ENCODE data around the gene CHCHD4.
A peak's percentile ranks its signal among the peaks of the same experiment; 100 is the strongest.

The CHCHD4 gene

GRCh38 chr3:14119651-14120050, 5.0 kb downstream of the CHCHD4 start:
- no peaks in the 10 kb centered on the region for H3K36me3 ChIP-seq (ENCODE audit: control insufficient read depth, insufficient read depth, low read length)

GRCh38 chr3:14118400-14119381, 6.0 kb downstream of the CHCHD4 start:
- H4K5ac ChIP-seq (ENCODE audit: low read length) = no peak overlapping the region
- no peaks in the 10 kb centered on the region for H3K36me3 ChIP-seq (ENCODE audit: control insufficient read depth, insufficient read depth, low read length)
- peaks cover 2% of the 10 kb centered on the region for H3K4me1 ChIP-seq (ENCODE audit: control insufficient read depth, low read depth, low read length)
- H3K27me3 ChIP-seq (ENCODE audit: insufficient read depth, low read length, poor library complexity) = no peaks in the 10 kb centered on the region
- H2AK5ac ChIP-seq (ENCODE audit: low read length) = no peak overlapping the region
- H3K18ac ChIP-seq (ENCODE audit: low read length) = no peak overlapping the region
- no peak overlapping the region for H3K27ac ChIP-seq (ENCODE audit: low read depth, low read length)
- peaks cover 21% of the 10 kb centered on the region for H3K79me1 ChIP-seq (ENCODE audit: low read length)
- no peak overlapping the region for H2BK120ac ChIP-seq (ENCODE audit: low read depth, low read length)
- no peak overlapping the region for H3K9ac ChIP-seq (ENCODE audit: low read length)
- H3K4ac ChIP-seq (ENCODE audit: low read depth, low read length) = no peak overlapping the region
- DNase-seq = no peak
- H3K23ac ChIP-seq (ENCODE audit: low read length) = no peak overlapping the region
- H4K8ac ChIP-seq (ENCODE audit: low read depth, low read length) = no peak overlapping the region
- no peak overlapping the region for H3K4me2 ChIP-seq (ENCODE audit: low read length)
- no CpG with 5 or more reads among the region's 13 CpGs for WGBS (ENCODE audit: extremely low coverage, insufficient coverage, low lambda C conversion rate)
- no peak overlapping the region for H3K56ac ChIP-seq (ENCODE audit: low read length)
- peaks cover 7% of the 10 kb centered on the region for H3K79me2 ChIP-seq (ENCODE audit: control insufficient read depth, insufficient read depth, low read length)
- H2BK15ac ChIP-seq (replicated peaks; ENCODE audit: low read depth) = no peak overlapping the region
- no peak overlapping the region for H3K4me3 ChIP-seq (ENCODE audit: low read length)
- no peak overlapping the region for H2BK5ac ChIP-seq (ENCODE audit: low read length)

More at GRCh38 chr3:14119651-14120050, 5.0 kb downstream of the CHCHD4 start:
- H3K27ac ChIP-seq (ENCODE audit: low read depth, low read length) = no peak overlapping the region
- peaks cover 4% of the 10 kb centered on the region for H3K4me1 ChIP-seq (ENCODE audit: control insufficient read depth, low read depth, low read length)
- H4K5ac ChIP-seq (ENCODE audit: low read length) = no peak overlapping the region
- H3K4me2 ChIP-seq (ENCODE audit: low read length) = no peak overlapping the region
- no peak overlapping the region for H3K56ac ChIP-seq (ENCODE audit: low read length)
- no CpG with 5 or more reads among the region's 2 CpGs for whole genome bisulfite sequencing (ENCODE audit: extremely low coverage, insufficient coverage, low lambda C conversion rate)
- no peak overlapping the region for H3K9ac ChIP-seq (ENCODE audit: low read length)
- no peak overlapping the region for H3K4ac ChIP-seq (ENCODE audit: low read depth, low read length)
- H3K27me3 ChIP-seq (ENCODE audit: insufficient read depth, low read length, poor library complexity) = no peaks in the 10 kb centered on the region
- H4K8ac ChIP-seq (ENCODE audit: low read depth, low read length) = no peak overlapping the region
- no peak overlapping the region for H3K4me3 ChIP-seq (ENCODE audit: low read length)
- H2BK5ac ChIP-seq (ENCODE audit: low read length) = no peak overlapping the region
- peaks cover 11% of the 10 kb centered on the region for H3K79me2 ChIP-seq (ENCODE audit: control insufficient read depth, insufficient read depth, low read length)
- no peak overlapping the region for H3K23ac ChIP-seq (ENCODE audit: low read length)
- H3K79me1 ChIP-seq (ENCODE audit: low read length) = peaks cover 25% of the 10 kb centered on the region
- H2BK15ac ChIP-seq (replicated peaks; ENCODE audit: low read depth) = no peak overlapping the region
- no peak for DNase-seq
- no peak overlapping the region for H3K18ac ChIP-seq (ENCODE audit: low read length)
- no peak overlapping the region for H2AK5ac ChIP-seq (ENCODE audit: low read length)
- no peak overlapping the region for H2BK120ac ChIP-seq (ENCODE audit: low read depth, low read length)

- Histone ChIP-seq H2BK120ac (ENCODE audit: low read depth, low read length) (no peak overlapping the region), H3K9ac (ENCODE audit: low read length) (no peak overlapping the region), H3K27ac (ENCODE audit: low read depth, low read length) (no peak overlapping the region), H3K36me3 (ENCODE audit: control insufficient read depth, insufficient read depth, low read length) (no peaks in the 10 kb centered on the region), H3K4me2 (ENCODE audit: low read length) (no peak overlapping the region), H2AK5ac (ENCODE audit: low read length) (no peak overlapping the region), H3K4ac (ENCODE audit: low read depth, low read length) (no peak overlapping the region), H3K79me2 (ENCODE audit: control insufficient read depth, insufficient read depth, low read length) (peaks cover 3% of the 10 kb centered on the region), H2BK15ac (replicated peaks; ENCODE audit: low read depth) (no peak overlapping the region), H3K4me1 (ENCODE audit: control insufficient read depth, low read depth, low read length) (no peaks in the 10 kb centered on the region), H3K4me3 (ENCODE audit: low read length) (no peak overlapping the region), H3K56ac (ENCODE audit: low read length) (no peak overlapping the region), H3K27me3 (ENCODE audit: insufficient read depth, low read length, poor library complexity) (no peaks in the 10 kb centered on the region), H4K8ac (ENCODE audit: low read depth, low read length) (no peak overlapping the region), H3K79me1 (ENCODE audit: low read length) (peaks cover 13% of the 10 kb centered on the region), H3K18ac (ENCODE audit: low read length) (no peak overlapping the region), H4K5ac (ENCODE audit: low read length) (no peak overlapping the region), H3K23ac (ENCODE audit: low read length) (no peak overlapping the region), H2BK5ac (ENCODE audit: low read length) (no peak overlapping the region)
- no CpG with 5 or more reads among the region's 10 CpGs for WGBS (ENCODE audit: extremely low coverage, insufficient coverage, low lambda C conversion rate)
- DNase-seq = no peak
Measured at GRCh38 chr3:14117468-14118399, 6.9 kb downstream of the CHCHD4 start.

GRCh38 chr3:14113965-14114635, 10.6 kb downstream of the CHCHD4 start:
- Histone ChIP-seq H4K8ac (ENCODE audit: low read depth, low read length) (no peak overlapping the region), H4K5ac (ENCODE audit: low read length) (no peak overlapping the region), H3K23ac (ENCODE audit: low read length) (no peak overlapping the region), H3K4me2 (ENCODE audit: low read length) (no peak overlapping the region), H2AK5ac (ENCODE audit: low read length) (no peak overlapping the region), H3K79me1 (ENCODE audit: low read length) (peaks cover 2% of the 10 kb centered on the region), H3K27me3 (ENCODE audit: insufficient read depth, low read length, poor library complexity) (no peaks in the 10 kb centered on the region), H3K4ac (ENCODE audit: low read depth, low read length) (no peak overlapping the region), H3K79me2 (ENCODE audit: control insufficient read depth, insufficient read depth, low read length) (no peaks in the 10 kb centered on the region), H3K27ac (ENCODE audit: low read depth, low read length) (no peak overlapping the region), H2BK120ac (ENCODE audit: low read depth, low read length) (no peak overlapping the region), H3K56ac (ENCODE audit: low read length) (no peak overlapping the region), H2BK5ac (ENCODE audit: low read length) (no peak overlapping the region), H3K4me1 (ENCODE audit: control insufficient read depth, low read depth, low read length) (no peaks in the 10 kb centered on the region), H3K9ac (ENCODE audit: low read length) (no peak overlapping the region), H2BK15ac (replicated peaks; ENCODE audit: low read depth) (no peak overlapping the region), H3K4me3 (ENCODE audit: low read length) (no peak overlapping the region), H3K18ac (ENCODE audit: low read length) (no peak overlapping the region), H3K36me3 (ENCODE audit: control insufficient read depth, insufficient read depth, low read length) (no peaks in the 10 kb centered on the region)
- peak; percentile 51 for DNase-seq
- WGBS (ENCODE audit: extremely low coverage, insufficient coverage, low lambda C conversion rate) = no CpG with 5 or more reads among the region's 7 CpGs

- Histone ChIP-seq H2BK5ac (ENCODE audit: low read length) (no peak overlapping the region), H3K18ac (ENCODE audit: low read length) (no peak overlapping the region), H3K27me3 (ENCODE audit: insufficient read depth, low read length, poor library complexity) (no peaks in the 10 kb centered on the region), H3K79me2 (ENCODE audit: control insufficient read depth, insufficient read depth, low read length) (no peaks in the 10 kb centered on the region), H4K5ac (ENCODE audit: low read length) (no peak overlapping the region), H3K36me3 (ENCODE audit: control insufficient read depth, insufficient read depth, low read length) (no peaks in the 10 kb centered on the region), H2AK5ac (ENCODE audit: low read length) (no peak overlapping the region), H3K27ac (ENCODE audit: low read depth, low read length) (no peak overlapping the region), H2BK15ac (replicated peaks; ENCODE audit: low read depth) (no peak overlapping the region), H3K9ac (ENCODE audit: low read length) (no peak overlapping the region), H3K79me1 (ENCODE audit: low read length) (no peaks in the 10 kb centered on the region), H3K4me1 (ENCODE audit: control insufficient read depth, low read depth, low read length) (no peaks in the 10 kb centered on the region), H4K8ac (ENCODE audit: low read depth, low read length) (no peak overlapping the region), H3K23ac (ENCODE audit: low read length) (no peak overlapping the region), H2BK120ac (ENCODE audit: low read depth, low read length) (no peak overlapping the region), H3K4me2 (ENCODE audit: low read length) (no peak overlapping the region), H3K4ac (ENCODE audit: low read depth, low read length) (no peak overlapping the region), H3K4me3 (ENCODE audit: low read length) (no peak overlapping the region), H3K56ac (ENCODE audit: low read length) (no peak overlapping the region)
- DNase-seq = no peak
- WGBS (ENCODE audit: extremely low coverage, insufficient coverage, low lambda C conversion rate) = no CpG with 5 or more reads among the region's 4 CpGs
Measured at GRCh38 chr3:14110699-14111098, 14.0 kb downstream of the CHCHD4 start.
